22Rv1 (cell line): ENCODE measurements around the gene RPUSD4.

Experiments used
- H3K27ac ChIP-seq: fragments of 450-650 bp; 2 replicates; pipeline ENCODE4 v1.5.1; 2017
- ZFX ChIP-seq: fragments of 450-650 bp; IDR thresholded peaks from 2 replicates; pipeline ENCODE4 v1.6.1; 2017; ENCODE audit warnings: antibody characterized with exemption, borderline replicate concordance
- TF ChIP-seq, protein P1 (sequence below): fragments of 450-650 bp; IDR thresholded peaks from 2 replicates; pipeline ENCODE4 v1.5.1; 2017; ENCODE audit warnings: mild to moderate bottlenecking

RPUSD4 gene

DNA sequence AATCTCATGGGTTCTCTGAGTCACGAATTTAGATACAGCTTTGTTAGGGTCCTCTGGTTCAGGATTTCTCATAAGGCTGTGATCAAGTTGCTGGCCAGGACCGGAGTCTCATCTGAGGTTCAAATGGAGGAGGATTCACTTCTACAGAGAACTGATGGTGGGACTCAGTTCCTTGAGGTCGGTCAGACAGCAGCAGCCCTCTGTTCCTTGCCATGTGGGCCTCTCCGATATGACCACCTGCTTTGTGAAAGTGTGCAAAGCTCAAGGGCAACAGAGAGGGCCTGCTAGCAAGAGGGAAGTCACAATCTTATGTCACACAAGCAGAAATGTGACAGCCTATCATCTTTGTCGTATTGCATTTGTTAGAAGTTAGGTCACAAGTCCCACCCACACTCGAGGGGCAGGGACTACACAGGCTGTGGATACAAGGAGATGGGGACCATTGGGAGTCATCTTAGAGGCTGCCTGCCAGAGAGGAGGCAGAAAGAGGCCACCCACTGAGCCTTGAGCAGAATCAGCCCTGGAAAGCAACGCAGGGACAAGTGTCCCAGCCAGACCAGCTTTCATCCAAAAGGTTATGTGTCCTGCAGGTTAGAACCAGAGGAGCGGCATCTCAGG lies 34.5 kb downstream of the RPUSD4 start:
- TF ChIP-seq, protein P1, sequence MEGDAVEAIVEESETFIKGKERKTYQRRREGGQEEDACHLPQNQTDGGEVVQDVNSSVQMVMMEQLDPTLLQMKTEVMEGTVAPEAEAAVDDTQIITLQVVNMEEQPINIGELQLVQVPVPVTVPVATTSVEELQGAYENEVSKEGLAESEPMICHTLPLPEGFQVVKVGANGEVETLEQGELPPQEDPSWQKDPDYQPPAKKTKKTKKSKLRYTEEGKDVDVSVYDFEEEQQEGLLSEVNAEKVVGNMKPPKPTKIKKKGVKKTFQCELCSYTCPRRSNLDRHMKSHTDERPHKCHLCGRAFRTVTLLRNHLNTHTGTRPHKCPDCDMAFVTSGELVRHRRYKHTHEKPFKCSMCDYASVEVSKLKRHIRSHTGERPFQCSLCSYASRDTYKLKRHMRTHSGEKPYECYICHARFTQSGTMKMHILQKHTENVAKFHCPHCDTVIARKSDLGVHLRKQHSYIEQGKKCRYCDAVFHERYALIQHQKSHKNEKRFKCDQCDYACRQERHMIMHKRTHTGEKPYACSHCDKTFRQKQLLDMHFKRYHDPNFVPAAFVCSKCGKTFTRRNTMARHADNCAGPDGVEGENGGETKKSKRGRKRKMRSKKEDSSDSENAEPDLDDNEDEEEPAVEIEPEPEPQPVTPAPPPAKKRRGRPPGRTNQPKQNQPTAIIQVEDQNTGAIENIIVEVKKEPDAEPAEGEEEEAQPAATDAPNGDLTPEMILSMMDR: no peak
- TF ChIP-seq ZFX: no peak
- H3K27ac ChIP-seq: no peak overlapping the region

DNA sequence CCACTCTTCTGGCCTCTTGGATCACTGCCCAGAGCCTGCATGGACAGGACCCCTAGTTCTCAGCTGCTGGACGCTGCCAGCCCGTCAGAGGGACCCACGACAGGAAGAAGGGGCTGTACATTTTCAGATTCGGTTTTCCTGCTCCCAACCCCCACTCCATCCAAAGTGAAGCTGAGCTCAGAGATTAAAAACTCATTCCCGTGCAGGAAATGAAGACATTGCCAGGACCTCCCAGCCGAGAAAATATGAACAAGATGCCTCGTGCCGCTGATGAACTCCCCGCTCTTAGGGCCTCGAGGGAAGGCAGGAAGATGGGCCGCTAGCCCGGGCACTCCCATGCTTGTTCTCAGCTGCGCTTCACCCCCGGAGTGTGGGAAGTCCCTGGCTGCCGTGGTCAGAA lies 36.1 kb downstream of the RPUSD4 start:
- no peak overlapping the region for H3K27ac ChIP-seq

DNA sequence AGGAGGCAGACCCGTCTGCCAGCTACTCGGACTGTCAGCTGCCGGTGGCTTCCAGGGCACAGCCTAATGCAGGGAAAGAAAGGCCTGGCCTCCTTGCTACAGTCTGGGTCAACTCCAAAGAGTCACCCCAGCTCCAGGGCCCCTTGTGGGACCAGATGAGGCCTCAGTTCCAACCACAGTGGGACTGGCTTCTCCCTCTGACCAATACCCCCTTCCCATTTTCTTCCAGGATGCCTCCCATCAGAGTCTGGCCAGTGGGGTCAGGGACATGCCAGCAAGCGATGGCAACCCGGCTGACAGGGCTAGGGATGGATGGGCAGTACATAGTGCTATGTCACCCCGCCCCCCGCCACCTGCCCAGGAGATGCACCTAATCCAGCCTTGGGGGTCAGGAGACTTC lies 36.6 kb downstream of the RPUSD4 start:
- no peak overlapping the region for H3K27ac ChIP-seq
- TF ChIP-seq ZFX: no peak
- TF ChIP-seq, protein P1: no peak

More for the DNA sequence above, 36.1 kb downstream of the RPUSD4 start:
- no peak for TF ChIP-seq ZFX
- TF ChIP-seq, protein P1: no peak

DNA sequence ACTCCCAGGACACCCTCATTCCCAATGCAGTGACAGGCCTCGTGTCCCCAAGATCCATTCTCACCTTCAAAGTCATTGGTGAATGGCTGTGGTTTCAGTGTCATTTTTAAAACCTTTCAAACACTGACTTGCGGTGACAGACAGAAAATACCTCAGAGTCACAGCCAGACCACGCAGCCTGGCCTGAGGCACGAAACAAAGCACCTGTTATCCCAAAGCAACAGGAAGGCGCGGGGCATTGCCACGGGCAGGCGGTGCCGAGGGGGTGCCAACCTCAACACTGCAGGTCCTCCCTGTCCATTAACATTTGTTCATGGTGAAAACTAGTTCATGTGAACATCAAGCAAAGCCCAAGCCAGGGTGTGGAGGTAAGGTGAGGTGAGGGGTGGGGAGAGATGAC lies 38.2 kb downstream of the RPUSD4 start:
- TF ChIP-seq, protein P1: no peak
- no peak for TF ChIP-seq ZFX
- H3K27ac ChIP-seq: no peak overlapping the region

DNA sequence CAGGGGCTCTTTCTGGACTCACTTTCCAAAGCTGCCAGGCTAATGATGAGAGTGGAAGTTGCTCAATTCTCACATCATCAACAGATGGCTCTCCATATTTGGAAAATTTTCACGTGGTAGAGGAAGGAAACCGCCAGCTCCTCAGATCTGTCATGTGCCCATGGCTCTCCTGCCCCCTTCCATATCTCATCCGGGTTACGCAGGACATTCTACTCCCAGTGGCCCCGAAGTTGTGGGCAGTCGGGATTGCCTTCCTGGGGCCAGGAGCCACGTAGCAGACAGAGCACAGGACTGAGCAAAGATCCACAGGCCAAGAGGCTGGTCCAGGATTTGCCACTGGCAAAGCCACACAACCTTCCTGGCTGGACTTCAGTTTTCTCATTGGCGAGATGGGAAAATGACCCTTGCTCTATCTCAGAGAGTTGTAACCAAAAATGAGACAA lies 38.8 kb downstream of the RPUSD4 start:
- no peak overlapping the region for H3K27ac ChIP-seq

DNA sequence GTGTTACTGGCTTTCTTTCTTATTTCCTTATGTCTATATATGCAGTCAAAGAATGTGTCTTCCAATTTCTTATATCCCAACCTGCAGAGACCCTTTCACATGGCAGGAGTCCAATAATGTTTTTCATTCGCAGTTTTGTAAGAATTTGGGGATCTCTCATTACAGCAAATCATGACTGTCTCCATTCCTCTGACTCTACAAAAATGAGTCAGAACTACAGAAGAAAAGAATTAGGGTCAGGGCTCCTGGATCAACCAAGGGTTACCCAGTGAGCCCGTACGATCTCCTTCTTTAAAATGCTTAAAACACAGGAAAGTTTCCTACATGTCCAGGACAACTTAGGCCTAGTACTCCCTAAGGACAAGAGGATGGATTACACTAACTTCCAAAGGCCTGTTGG lies 42.2 kb downstream of the RPUSD4 start:
- no peak for TF ChIP-seq ZFX
- TF ChIP-seq, protein P1: no peak
- H3K27ac ChIP-seq: no peak overlapping the region

More for the DNA sequence above, 38.8 kb downstream of the RPUSD4 start:
- TF ChIP-seq ZFX: no peak
- TF ChIP-seq, protein P1: no peak

DNA sequence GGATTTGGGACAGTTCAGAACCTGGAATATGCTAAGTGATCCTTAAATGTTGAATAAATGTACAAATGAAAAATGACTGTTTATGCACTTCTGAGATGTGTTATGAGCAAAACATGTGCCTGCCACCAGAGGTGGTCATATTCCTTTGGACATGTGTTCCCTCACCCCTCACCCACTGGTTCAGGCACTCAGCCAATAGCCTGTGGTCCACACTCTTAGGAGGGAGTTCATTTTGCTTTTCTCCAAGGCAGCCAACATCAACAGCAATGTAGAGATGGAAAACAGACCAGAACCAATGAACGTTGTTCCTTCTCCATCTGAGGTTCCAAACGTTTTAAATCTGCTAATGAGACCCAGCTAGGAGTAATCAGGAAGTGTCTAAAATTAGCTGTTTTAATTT lies 44.0 kb downstream of the RPUSD4 start:
- no peak overlapping the region for H3K27ac ChIP-seq
- TF ChIP-seq, protein P1: no peak
- TF ChIP-seq ZFX: no peak
